Chondrocyte (in vitro differentiated cells): Measurements from ENCODE around the gene RBM20. TPM values are rescaled to one million over a fixed set of nuclear protein-coding genes. Genes with fewer than 3 reads are reported as not detected.
"Not testable (repeated sequence)": the region's sequence is repeated elsewhere in the genome, so short reads cannot be mapped to it uniquely, and the experiment has no call there.

Experiments
- DNase-seq: peaks from one replicate; pipeline ENCODE4 v3.0.0; 2021; ENCODE audit warnings: mixed read lengths, low spot score
- H3K27ac Mint-ChIP-seq: one replicate; pipeline ENCODE4 v1.8.0; 2021; ENCODE audit warnings: mild to moderate bottlenecking, moderate library complexity, mixed read lengths; ENCODE audit not compliant: unreplicated experiment
- H3K27me3 Mint-ChIP-seq: 2 replicates; pipeline ENCODE4 v1.8.0; 2021; ENCODE audit warnings: low read depth, mixed read lengths
- H3K36me3 Mint-ChIP-seq: 2 replicates; pipeline ENCODE4 v1.8.0; 2021; ENCODE audit warnings: low read depth, mixed read lengths
- H3K4me1 Mint-ChIP-seq: 2 replicates; pipeline ENCODE4 v1.8.0; 2021; ENCODE audit warnings: low read depth, mild to moderate bottlenecking, mixed read lengths
- H3K4me3 Mint-ChIP-seq: one replicate; pipeline ENCODE4 v1.8.0; 2021; ENCODE audit warnings: mild to moderate bottlenecking, moderate library complexity, mixed read lengths; ENCODE audit not compliant: unreplicated experiment
- H3K9me3 Mint-ChIP-seq: 2 replicates; pipeline ENCODE4 v1.8.0; 2021; ENCODE audit warnings: low read depth, mixed read lengths
- total RNA-seq: library from RNA; stranded (reverse); gene quantifications from 3 replicates; pipeline ENCODE4 v1.2.1, GENCODE V29; 2021
- TF ChIP-seq, protein P1 (sequence below): fragments of 200-600 bp; sonication (generic); IDR thresholded peaks from 2 replicates; pipeline ENCODE4 v1.5.0; 2021; ENCODE audit warnings: antibody characterized with exemption, mild to moderate bottlenecking, moderate library complexity

The RBM20 gene
- total RNA-seq, 1 donor from 2014 or later: 3.6 TPM

DNA sequence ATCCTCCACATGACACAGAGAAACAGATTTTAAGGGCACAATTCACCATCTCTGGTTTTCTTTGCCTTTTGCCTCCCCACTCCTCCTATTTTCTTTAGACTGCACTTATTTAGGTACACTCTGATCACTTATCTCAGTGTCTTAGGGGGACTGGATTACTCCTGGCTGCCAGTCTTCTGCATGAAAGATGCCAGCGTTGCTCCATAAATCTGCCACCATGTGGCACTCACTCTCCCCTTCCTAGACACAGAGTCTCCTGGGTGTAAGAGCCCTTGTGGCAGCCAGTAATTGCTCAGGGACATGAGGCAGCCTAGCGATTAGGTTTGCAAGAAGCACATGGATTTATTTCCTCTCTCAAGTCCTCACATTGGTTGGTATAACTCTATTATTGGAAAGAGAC lies 34.5 kb upstream of the RBM20 start:
- Mint-ChIP-seq H3K36me3 (peaks cover 6% of the 10 kb centered on the region), H3K4me1 (peaks cover 3% of the 10 kb centered on the region), H3K27me3 (peaks cover 2% of the 10 kb centered on the region), H3K27ac (no peak overlapping the region), H3K9me3 (no peaks in the 10 kb centered on the region), H3K4me3 (no peak overlapping the region)
- TF ChIP-seq, protein P1, sequence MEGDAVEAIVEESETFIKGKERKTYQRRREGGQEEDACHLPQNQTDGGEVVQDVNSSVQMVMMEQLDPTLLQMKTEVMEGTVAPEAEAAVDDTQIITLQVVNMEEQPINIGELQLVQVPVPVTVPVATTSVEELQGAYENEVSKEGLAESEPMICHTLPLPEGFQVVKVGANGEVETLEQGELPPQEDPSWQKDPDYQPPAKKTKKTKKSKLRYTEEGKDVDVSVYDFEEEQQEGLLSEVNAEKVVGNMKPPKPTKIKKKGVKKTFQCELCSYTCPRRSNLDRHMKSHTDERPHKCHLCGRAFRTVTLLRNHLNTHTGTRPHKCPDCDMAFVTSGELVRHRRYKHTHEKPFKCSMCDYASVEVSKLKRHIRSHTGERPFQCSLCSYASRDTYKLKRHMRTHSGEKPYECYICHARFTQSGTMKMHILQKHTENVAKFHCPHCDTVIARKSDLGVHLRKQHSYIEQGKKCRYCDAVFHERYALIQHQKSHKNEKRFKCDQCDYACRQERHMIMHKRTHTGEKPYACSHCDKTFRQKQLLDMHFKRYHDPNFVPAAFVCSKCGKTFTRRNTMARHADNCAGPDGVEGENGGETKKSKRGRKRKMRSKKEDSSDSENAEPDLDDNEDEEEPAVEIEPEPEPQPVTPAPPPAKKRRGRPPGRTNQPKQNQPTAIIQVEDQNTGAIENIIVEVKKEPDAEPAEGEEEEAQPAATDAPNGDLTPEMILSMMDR: no peak
- no peak for DNase-seq

- peaks cover 2% of the 10 kb centered on the region for H3K27me3 Mint-ChIP-seq
- H3K4me1 Mint-ChIP-seq: peaks cover 10% of the 10 kb centered on the region
- no peaks in the 10 kb centered on the region for H3K36me3 Mint-ChIP-seq
- DNase-seq: no peak
- no peak overlapping the region for H3K27ac Mint-ChIP-seq
- H3K9me3 Mint-ChIP-seq: no peaks in the 10 kb centered on the region
- H3K4me3 Mint-ChIP-seq: no peak overlapping the region
- TF ChIP-seq, protein P1: peak; percentile 89
Measured at GRCh38 chr10:110610308-110610774, 33.8 kb upstream of the RBM20 start.

GRCh38 chr10:110610781-110611180 lies 33.4 kb upstream of the RBM20 start:
- H3K9me3 Mint-ChIP-seq: not testable (repeated sequence)

DNA sequence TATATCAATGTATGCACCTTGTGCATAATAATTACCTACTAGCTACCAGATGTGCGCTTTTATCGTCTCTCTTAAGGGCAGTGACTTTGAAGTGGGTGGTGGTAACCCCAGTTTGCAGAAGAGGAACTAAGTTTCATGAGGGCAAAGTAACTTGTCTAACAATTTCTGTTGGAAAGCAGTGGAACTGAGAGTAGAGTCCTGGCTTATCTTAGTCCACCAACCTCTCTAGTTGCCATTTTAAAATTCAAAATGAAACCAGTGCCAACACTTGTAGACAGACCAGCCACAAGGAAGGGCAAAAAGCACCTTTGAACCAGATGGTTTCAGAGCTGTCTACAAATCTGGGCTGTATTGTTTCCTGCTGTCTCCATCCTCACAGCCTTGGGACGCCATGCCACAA lies 32.0 kb upstream of the RBM20 start:
- peaks cover 13% of the 10 kb centered on the region for H3K4me1 Mint-ChIP-seq
- H3K27ac Mint-ChIP-seq: no peak overlapping the region
- H3K9me3 Mint-ChIP-seq: no peaks in the 10 kb centered on the region
- H3K36me3 Mint-ChIP-seq: no peaks in the 10 kb centered on the region
- TF ChIP-seq, protein P1: no peak
- DNase-seq: no peak
- H3K4me3 Mint-ChIP-seq: no peak overlapping the region
- peaks cover 2% of the 10 kb centered on the region for H3K27me3 Mint-ChIP-seq

More at GRCh38 chr10:110610781-110611180, 33.4 kb upstream of the RBM20 start:
- peaks cover 13% of the 10 kb centered on the region for H3K4me1 Mint-ChIP-seq
- not testable (repeated sequence) for H3K4me3 Mint-ChIP-seq, H3K27ac Mint-ChIP-seq, DNase-seq, H3K27me3 Mint-ChIP-seq, H3K36me3 Mint-ChIP-seq

DNA sequence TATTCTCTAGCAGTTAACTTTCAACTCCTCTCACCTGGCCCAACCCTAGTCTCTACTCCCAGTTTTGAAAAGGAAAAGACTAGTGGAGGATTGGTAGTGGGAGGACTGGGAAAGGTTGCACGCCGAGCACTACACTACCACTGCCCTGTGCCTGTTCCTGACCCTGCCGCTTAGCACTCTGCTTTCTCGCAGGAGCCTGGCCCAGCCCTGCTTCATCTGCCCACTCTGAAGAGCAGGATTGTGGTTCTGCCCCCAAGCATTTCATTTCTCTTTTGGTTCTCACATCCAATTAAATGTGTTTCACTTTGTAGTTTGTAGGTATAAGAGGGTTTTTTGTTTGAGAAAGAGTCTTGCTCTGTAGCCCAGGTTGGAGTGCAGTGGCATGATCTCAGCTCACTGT lies 31.5 kb upstream of the RBM20 start:
- Mint-ChIP-seq H3K4me1 (peaks cover 13% of the 10 kb centered on the region), H3K36me3 (no peaks in the 10 kb centered on the region), H3K4me3 (no peak overlapping the region), H3K9me3 (no peaks in the 10 kb centered on the region), H3K27me3 (peaks cover 4% of the 10 kb centered on the region), H3K27ac (no peak overlapping the region)
- TF ChIP-seq, protein P1: no peak
- DNase-seq: no peak

DNA sequence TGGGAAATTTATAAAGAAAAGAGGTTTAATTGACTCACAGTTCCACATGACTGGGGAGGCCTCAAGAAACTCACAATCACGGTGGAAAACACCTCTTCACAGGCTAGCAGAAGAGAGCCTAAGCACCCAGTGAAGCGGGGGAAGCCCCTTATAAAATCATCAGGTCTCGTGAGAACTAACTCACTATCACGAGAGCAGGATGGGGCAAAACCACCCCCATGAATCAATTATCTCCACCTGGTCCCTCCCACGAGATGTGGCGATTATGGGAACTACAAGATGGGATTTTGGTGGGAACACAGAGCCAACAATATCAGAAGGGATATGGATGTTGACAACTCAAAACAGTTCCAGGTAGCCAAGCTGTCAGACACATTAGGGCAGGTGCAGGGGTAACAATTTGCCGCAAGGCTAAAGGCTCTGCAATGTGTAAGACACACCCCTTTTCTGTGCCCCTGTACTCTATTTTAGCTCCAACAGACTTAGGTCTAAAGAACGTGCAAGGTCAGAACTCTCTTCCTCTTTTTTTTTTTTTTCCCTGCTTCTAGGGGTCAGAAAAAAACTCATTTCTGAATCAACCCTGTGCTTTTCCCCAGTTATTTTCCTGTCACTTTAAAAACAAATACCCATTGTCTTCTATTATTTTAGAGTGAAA lies 30.7 kb upstream of the RBM20 start:
- Mint-ChIP-seq H3K9me3 (no peaks in the 10 kb centered on the region), H3K27ac (no peak overlapping the region), H3K36me3 (no peaks in the 10 kb centered on the region), H3K4me1 (peaks cover 13% of the 10 kb centered on the region), H3K4me3 (no peak overlapping the region), H3K27me3 (peaks cover 4% of the 10 kb centered on the region)
- no peak for DNase-seq
- TF ChIP-seq, protein P1: no peak
